Measurements from ENCODE around the gene FAM43A. TPM values are rescaled to one million over a fixed set of nuclear protein-coding genes. Genes with fewer than 3 reads are reported as not detected.

FAM43A gene
- total RNA-seq, 1 donor from 2014 or later = 27.2 TPM

- no peak for TF ChIP-seq CTCF (IDR thresholded peaks at IDR 0.05)
- Mint-ChIP-seq H3K27ac (peak overlapping the region; percentile 50), H3K4me3 (no peak overlapping the region), H3K27me3 (no peaks in the 10 kb centered on the region), H3K36me3 (ENCODE audit: low read depth) (peaks cover 7% of the 10 kb centered on the region), H3K4me1 (peaks cover 35% of the 10 kb centered on the region), H3K9me3 (no peaks in the 10 kb centered on the region)
- DNase-seq (no peak), ATAC-seq (ENCODE audit: low read depth) (no peak)
- ChIA-PET POLR2A (interaction anchor here (0.6 to 7.9 kb wide), 22 partner anchors 8 to 760 kb away, joined by 3 to 127 read pairs (median 4); partner anchors contain the start of genes LSG1 and XXYLT1), CTCF (interaction anchor here (0.6 to 8.0 kb wide), 53 partner anchors 8 to 840 kb away, joined by 3 to 176 read pairs (median 5); partner anchors contain the start of genes LSG1 and XXYLT1)
- intact Hi-C loops (cut with micrococcal nuclease) = loop anchor here (1.0 to 10.0 kb wide), 8 partner anchors 272 to 1953 kb away; partner anchors contain the start of genes NRROS and XXYLT1
Measured at GRCh38 chr3:194682189-194682693, 3.4 kb upstream of the FAM43A start.

GRCh38 chr3:194682694-194683310 lies 2.9 kb upstream of the FAM43A start:
- intact Hi-C loops (cut with micrococcal nuclease) = loop anchor here (1.0 to 10.0 kb wide), 8 partner anchors 271 to 1952 kb away; partner anchors contain the start of genes NRROS and XXYLT1
- H3K4me3 Mint-ChIP-seq = no peak overlapping the region
- TF ChIP-seq CTCF (IDR thresholded peaks at IDR 0.05) = peak; percentile 55
- DNase-seq = peak; percentile 43
- peak; percentile 62 for ATAC-seq (ENCODE audit: low read depth)
- ChIA-PET CTCF (interaction anchor here (0.6 to 8.0 kb wide), 55 partner anchors 9 to 871 kb away, joined by 3 to 176 read pairs (median 4); partner anchors contain the start of genes LSG1 and XXYLT1), POLR2A (interaction anchor here (0.5 to 7.9 kb wide), 25 partner anchors 8 to 759 kb away, joined by 3 to 127 read pairs (median 4); partner anchors contain the start of genes LSG1 and XXYLT1)
- H3K9me3 Mint-ChIP-seq = no peaks in the 10 kb centered on the region
- peak overlapping the region; percentile 50 for H3K27ac Mint-ChIP-seq
- peaks cover 7% of the 10 kb centered on the region for H3K36me3 Mint-ChIP-seq (ENCODE audit: low read depth)
- H3K4me1 Mint-ChIP-seq = peaks cover 38% of the 10 kb centered on the region
- H3K27me3 Mint-ChIP-seq = no peaks in the 10 kb centered on the region

- no peaks in the 10 kb centered on the region for H3K9me3 Mint-ChIP-seq
- H3K27me3 Mint-ChIP-seq = no peaks in the 10 kb centered on the region
- H3K27ac Mint-ChIP-seq = no peak overlapping the region
- no peak overlapping the region for H3K4me3 Mint-ChIP-seq
- no peak for TF ChIP-seq CTCF (IDR thresholded peaks at IDR 0.05)
- ATAC-seq (ENCODE audit: low read depth) (no peak), DNase-seq (no peak)
- POLR2A ChIA-PET = interaction anchor here (0.7 to 7.9 kb wide), 13 partner anchors 9 to 578 kb away, joined by 3 to 127 read pairs (median 6); partner anchors contain the start of gene LSG1
- CTCF ChIA-PET = interaction anchor here (0.6 to 8.0 kb wide), 29 partner anchors 9 to 839 kb away, joined by 3 to 176 read pairs (median 5); partner anchors contain the start of genes LSG1 and XXYLT1
- intact Hi-C loops (cut with micrococcal nuclease) = loop anchor here (2.0 to 10.0 kb wide), 2 partner anchors 411 to 1951 kb away; partner anchors contain the start of gene NRROS
- H3K4me1 Mint-ChIP-seq = peaks cover 42% of the 10 kb centered on the region
- H3K36me3 Mint-ChIP-seq (ENCODE audit: low read depth) = peaks cover 8% of the 10 kb centered on the region
Measured at GRCh38 chr3:194683380-194683779, 2.3 kb upstream of the FAM43A start.

DNA sequence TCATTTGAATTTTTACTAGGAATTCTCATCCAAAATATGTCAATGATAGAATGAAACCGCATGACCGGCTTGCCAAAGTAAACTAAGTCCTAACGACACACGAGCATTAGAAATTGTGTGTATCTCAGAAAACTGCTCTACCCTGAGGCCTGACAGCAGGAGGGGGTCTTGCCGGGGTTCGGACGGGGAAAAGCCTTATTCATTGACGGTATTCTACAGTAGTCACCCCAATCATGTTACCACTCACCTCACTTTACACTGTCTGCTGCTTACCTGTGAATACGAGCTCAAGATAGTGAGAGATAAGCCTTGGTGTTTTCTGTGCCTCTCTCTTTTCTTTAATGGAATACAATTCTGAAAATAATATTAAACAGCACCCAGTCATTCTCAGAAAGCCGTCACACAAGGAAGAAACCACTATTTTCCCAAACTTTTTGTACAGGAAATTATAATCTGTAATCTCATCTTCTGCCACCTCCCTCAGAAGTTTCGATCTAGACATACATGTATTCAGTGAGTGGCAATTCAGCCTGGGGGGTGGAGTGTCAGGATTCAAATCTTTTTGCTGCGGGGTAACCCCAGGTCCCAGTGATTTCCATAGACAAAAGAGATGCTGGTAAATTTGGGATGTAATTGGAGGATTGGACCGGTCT lies 492 bp upstream of the FAM43A start:
- intact Hi-C loops (cut with micrococcal nuclease) = loop anchor here (1.0 to 10.0 kb wide), 5 partner anchors 416 to 1950 kb away; partner anchors contain the start of genes ACAP2, NRROS and TNK2
- H3K27me3 Mint-ChIP-seq = no peaks in the 10 kb centered on the region
- DNase-seq (no peak), ATAC-seq (ENCODE audit: low read depth) (peak; percentile 6)
- peak overlapping the region; percentile 93 for H3K27ac Mint-ChIP-seq
- no peaks in the 10 kb centered on the region for H3K9me3 Mint-ChIP-seq
- H3K36me3 Mint-ChIP-seq (ENCODE audit: low read depth) = peaks cover 20% of the 10 kb centered on the region
- no peak for TF ChIP-seq CTCF (IDR thresholded peaks at IDR 0.05)
- peaks cover 59% of the 10 kb centered on the region for H3K4me1 Mint-ChIP-seq
- ChIA-PET CTCF (interaction anchor here (0.7 to 8.0 kb wide), 4 partner anchors 13 to 421 kb away, joined by 3 to 176 read pairs (median 34); partner anchors contain the start of gene LSG1), POLR2A (interaction anchor here (0.5 to 7.9 kb wide), 14 partner anchors 12 to 586 kb away, joined by 3 to 127 read pairs (median 24); partner anchors contain the start of genes LSG1 and XXYLT1)
- H3K4me3 Mint-ChIP-seq = peak overlapping the region; percentile 91
